Right hindlimb (tissue), 1 donor: ENCODE data around the gene CYP27B1.
A peak's percentile ranks its signal among the peaks of the same experiment; 100 is the strongest.

ENCODE experiments used
- DNase-seq: peaks from one replicate; pipeline ENCODE4 v3.0.0-alpha.2; 2018

The CYP27B1 gene

GRCh38 chr12:57750561-57751431 is 16.1 kb downstream of the CYP27B1 start:
- no peak for DNase-seq

GRCh38 chr12:57749061-57749460 is 17.8 kb downstream of the CYP27B1 start:
- no peak for DNase-seq

- no peak for DNase-seq
Measured at GRCh38 chr12:57746025-57746424, 20.9 kb downstream of the CYP27B1 start.

DNA sequence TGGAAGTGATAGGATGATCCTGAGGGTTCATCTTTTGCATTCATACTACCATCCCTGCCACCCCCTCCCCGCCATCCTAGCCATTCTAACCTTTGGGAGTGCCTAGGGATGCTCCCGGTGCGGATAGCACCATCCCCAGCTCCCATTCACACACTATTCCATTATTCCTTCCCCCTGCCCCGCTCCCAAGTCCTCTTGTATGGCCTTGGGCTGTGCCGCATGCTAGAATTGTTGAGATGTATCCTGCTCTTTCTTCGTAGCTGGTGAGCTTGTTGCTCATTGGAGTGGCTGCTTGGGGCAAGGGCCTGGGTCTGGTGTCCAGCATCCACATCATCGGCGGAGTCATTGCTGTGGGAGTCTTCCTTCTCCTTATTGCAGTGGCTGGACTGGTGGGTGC is 21.4 kb downstream of the CYP27B1 start:
- DNase-seq, result no peak

DNA sequence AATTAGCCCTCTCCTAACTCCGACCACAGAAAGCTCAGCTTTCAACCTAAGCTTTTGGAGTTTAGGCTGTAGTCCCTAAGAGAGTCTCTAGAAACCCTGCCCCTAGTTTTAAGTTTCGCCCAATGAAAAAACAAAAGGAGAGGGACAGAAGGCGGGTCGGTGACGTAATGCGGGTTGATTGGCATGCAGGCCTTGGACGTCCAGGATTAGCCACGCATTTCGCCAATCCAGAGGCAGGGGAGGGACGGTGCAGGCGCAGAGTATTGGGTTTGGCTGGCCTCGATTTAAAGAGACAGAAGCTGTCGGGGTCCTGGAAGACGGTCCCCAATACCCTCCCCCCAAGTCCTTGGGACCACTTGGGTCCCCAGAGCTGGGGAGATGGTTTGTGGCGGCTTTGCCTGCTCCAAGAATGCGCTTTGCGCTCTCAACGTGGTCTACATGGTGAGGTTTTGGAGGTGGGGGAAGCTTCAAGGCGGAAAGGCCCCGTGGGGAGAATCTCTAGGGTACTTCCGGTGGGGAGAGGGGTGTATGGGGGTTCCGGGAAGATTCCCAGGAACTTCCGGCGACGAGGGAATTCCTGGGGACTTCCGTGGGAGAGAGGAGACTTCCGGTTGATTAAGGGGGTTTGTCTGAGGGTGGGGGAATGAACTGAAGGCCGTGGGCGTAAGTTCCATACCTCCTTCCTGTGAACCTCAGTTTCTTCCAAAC is 21.9 kb downstream of the CYP27B1 start, which contains the start of gene TSPAN31:
TSS of gene TSPAN31 (plus strand) at position 263 of the 708 bp plus-strand sequence. CDS start at position 379, 116 bp downstream.
- DNase-seq, result peak; percentile 98

DNA sequence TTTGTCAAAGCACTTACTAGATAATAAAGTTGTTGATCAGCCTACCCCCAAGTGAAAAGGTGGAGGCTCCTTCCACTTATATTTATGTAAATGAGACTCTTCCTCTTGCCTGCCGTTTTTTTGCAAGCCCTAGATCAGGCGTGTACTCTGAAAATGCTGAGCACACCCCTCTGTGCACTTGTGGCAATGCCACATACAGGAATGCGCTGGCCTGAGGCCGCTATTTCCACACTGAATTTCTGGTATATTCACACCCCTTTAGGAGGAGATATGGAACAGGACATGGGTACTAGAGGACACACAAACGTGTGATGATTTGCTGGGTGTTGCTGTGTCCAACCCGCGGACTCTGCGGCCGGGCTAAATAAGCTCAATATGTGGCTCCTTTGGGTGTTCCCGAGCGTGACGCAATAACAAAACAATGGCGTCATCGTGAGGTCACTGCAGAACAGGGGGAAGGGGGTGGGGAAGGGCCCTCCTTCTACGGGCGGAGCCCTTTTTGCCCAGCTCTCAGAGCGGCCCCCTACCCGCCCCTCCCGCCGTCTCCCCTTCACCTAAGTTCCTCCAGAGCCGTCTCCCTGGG is 22.6 kb downstream of the CYP27B1 start:
- DNase-seq, result no peak

- no peak for DNase-seq
Measured at GRCh38 chr12:57743769-57744168, 23.1 kb downstream of the CYP27B1 start.

GRCh38 chr12:57741844-57742738 is 24.8 kb downstream of the CYP27B1 start:
- DNase-seq, result no peak

DNA sequence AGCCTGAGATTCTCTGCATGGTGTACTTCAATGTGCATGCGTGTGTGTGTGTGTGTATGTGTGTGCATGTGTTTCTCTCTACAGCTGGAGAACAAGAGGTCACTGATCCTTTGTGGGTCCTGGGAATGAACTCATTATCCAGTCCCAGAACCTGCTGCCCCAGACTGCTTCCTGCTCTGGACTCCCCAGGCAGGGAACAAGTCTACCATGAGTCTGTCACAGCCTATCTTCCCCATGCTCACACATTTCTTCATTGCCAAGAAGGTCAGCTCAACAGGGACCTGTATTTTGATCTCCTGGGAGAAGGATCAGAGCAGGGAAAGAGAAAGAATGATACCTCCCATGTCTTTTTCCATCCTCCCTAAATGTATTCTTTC is 25.5 kb downstream of the CYP27B1 start:
- no peak for DNase-seq

- no peak for DNase-seq
Measured at GRCh38 chr12:57740656-57741412, 26.0 kb downstream of the CYP27B1 start.

DNA sequence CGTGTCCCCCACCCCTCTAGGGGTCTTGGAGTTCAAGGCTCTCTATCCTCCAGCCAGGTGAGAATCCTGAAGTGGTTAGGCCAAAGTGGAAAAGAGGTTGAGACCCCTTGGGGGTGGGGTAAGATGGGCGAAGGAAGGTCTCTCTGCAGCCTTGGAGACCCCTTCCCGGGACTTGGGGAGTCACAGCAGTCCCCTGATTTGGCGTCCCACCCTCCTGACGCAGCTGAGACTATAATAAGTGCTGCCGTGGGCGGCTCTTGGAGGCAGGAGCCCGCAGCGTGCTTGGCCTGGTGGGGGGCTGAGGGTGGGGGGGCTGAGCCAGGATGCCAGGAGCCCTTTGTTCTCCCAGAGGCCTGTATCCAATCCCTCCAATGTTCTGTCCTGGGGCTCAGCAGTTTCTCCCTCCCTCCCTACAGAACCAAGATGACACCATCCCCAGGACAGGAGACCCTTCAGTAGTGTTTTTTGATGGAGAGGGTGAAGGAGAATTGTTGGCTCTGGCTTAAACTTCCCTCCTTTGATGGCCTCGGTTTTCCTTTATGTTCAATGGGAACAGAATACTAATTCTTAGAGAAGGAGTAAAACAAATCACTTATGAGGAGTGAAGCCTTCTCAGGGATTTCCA is 26.9 kb downstream of the CYP27B1 start:
- DNase-seq, result no peak

DNA sequence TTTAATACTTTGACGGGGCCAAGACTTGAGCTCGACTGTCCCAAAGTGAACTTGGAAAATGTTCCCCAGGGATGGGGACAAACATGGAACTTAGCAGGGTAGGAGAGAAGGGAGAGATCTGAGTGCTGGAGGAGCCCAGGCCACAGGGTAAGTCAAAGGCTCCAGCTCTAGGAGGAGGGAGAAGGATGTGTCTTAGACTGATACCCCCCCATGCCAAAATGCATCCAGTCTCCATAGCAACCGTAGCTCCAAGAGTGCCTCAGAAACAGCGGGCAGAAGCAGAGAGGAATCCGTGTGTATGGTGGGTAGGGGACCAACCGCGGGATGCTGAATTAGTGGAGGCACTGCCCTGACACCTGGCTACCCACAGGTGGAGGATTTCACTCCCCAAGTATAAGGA is 27.5 kb downstream of the CYP27B1 start:
- DNase-seq, result no peak

DNA sequence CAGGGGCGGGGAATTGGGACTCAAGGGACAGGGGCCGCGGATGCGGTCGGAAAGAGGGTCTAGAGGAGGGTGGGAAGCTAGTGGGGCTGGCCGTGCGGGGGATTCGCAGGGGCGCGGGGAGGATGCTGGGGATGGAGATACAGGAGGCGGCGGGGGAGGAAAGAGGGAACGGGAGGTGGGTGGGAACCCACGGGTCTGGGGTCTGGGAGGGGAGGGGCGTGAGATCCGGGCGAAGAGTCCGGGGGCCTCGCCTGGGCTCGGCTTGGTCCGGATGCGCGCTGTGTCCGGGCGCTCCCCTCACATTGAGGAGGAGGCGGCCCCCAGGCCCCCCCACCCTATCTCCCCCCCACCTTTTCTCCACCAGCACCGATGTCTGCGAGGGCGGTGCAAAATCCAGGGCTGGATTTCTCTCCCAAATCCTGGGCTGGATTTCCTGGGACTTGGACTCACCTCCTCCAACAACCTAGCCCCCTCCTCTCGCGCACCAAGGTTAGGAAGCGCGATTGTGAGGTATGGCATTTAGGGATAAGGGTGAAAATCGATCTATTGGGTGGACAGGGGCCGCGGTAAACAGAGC is 28.1 kb downstream of the CYP27B1 start, which contains the start of gene AGAP2:
TSS of gene AGAP2 (minus strand) at position 82 of the 577 bp plus-strand sequence. CDS start 496 bp downstream, outside the sequence.
- DNase-seq, result peak; percentile 72

DNA sequence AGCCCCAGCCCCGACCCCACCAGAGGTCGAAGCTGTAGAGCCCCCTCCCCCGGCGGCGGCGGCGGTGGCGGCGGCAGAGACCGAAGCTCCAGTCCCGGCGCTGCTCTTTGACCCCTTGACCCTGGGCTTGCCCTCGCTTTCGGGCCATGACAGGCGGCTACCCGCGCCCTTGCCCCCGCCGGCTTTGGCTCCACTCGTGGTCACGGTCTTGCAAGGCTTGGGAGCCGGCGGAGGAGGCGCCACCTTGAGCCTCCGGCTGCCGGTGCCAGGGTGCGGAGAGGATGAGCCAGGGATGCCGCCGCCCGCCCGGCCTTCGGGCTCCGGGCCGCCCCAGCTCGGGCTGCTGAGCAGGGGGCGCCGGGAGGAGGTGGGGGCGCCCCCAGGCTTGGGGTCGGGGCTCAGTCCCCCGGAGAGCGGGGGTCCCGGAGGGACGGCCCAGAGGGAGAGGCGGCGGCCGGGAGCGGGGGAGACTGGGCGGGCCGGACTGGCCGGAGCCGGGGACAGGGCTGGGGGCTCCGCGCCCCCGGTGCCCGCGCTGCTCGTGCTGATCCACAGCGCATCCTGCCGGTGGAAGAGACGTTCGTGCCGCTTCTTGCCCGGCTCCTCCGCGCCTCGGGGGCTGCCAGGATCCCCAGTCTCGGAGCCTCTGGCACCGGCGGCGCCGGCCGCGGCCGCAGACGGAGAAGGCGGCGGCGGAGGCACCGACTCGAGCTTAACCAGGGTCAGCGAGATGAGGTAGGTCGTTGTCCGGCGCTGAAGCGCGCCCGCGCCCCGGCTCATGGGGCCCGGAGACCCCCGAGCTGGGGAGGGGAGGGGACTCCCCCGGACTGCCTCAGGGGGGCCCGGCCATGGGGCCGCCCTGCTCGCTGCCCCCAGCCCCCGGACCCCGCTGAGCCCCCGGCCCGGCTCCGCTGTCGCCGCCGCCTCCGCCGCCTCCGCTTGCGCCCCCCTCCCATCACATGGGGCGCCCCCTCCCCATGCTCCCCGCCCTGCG is 29.1 kb downstream of the CYP27B1 start:
- peak; percentile 57 for DNase-seq

- DNase-seq, result no peak
Measured at GRCh38 chr12:57736741-57737466, 30.0 kb downstream of the CYP27B1 start.

GRCh38 chr12:57735952-57736740 is 30.7 kb downstream of the CYP27B1 start:
- peak; percentile 77 for DNase-seq

DNA sequence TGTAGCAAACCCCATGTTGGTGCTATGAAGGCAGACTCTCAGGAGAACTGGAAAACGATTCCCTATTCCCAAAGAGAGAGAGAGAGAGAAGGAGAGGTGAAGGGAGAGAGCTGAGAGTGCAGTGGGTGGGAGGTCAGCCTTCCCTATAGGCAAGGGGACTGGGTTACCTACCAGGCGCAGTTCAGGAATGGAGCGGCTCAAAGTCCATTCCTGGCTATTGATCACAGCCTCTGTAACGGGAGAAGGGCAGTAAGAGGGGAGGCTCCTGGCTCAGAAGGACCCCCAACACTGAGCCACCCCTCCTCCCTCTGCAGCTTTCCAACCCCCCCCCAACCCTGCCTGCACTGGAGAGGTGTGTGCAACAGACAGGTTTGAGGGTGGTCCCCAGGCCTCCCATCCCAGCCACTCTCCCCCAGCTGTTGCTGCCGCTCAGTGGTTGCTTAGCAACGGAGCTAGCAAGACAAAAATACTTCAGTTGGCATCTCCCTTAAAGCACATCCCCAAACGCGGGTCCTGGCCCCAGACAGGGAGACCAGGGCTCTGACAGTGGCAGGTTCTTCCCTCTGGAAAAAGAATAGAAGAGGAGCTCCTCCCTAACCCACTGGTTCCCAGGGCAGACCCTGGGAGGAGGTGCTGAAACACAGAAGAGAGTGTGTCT is 31.6 kb downstream of the CYP27B1 start:
- DNase-seq, result peak; percentile 84
